GM06990 (cell line): ENCODE measurements around the gene TBX10.

Source experiments
- DNase-seq: peaks from one replicate; pipeline ENCODE4 v3.0.0-alpha.2; 2011; ENCODE audit not compliant: insufficient read length; ENCODE audit errors: extremely low read depth
- H3K27me3 ChIP-seq: replicated peaks from 2 replicates; pipeline ENCODE4 v1.6.0; 2011; ENCODE audit warnings: low read length; ENCODE audit not compliant: control insufficient read depth, insufficient read depth
- H3K36me3 ChIP-seq: 2 replicates; pipeline ENCODE4 v1.5.1; 2011; ENCODE audit warnings: low read length; ENCODE audit not compliant: control insufficient read depth, insufficient read depth
- H3K4me3 ChIP-seq: replicated peaks from 2 replicates; pipeline ENCODE4 v1.5.1; 2011; ENCODE audit warnings: low read depth, mild to moderate bottlenecking, control low read depth, low read length
- CTCF ChIP-seq: IDR thresholded peaks from 2 replicates; pipeline ENCODE4 v1.5.1; 2011; ENCODE audit warnings: low read length, control low read depth, mild to moderate bottlenecking, inconsistent platforms; ENCODE audit not compliant: insufficient read depth, poor library complexity, severe bottlenecking

Gene TBX10

GRCh38 chr11:67610302-67610868 is 29.2 kb downstream of the TBX10 start:
- no peak for DNase-seq
- no peak for TF ChIP-seq CTCF
- Histone ChIP-seq H3K36me3 (peaks cover 31% of the 10 kb centered on the region), H3K27me3 (no peaks in the 10 kb centered on the region), H3K4me3 (no peak overlapping the region)

GRCh38 chr11:67609316-67609715 is 30.2 kb downstream of the TBX10 start:
- Histone ChIP-seq H3K4me3 (no peak overlapping the region), H3K36me3 (peaks cover 31% of the 10 kb centered on the region), H3K27me3 (no peaks in the 10 kb centered on the region)
- DNase-seq = no peak
- TF ChIP-seq CTCF = no peak

GRCh38 chr11:67608486-67608885 is 31.1 kb downstream of the TBX10 start:
- peaks cover 31% of the 10 kb centered on the region for H3K36me3 ChIP-seq
- TF ChIP-seq CTCF = no peak
- H3K27me3 ChIP-seq = no peaks in the 10 kb centered on the region
- no peak overlapping the region for H3K4me3 ChIP-seq
- DNase-seq = no peak

- DNase-seq = no peak
- H3K36me3 ChIP-seq = peaks cover 29% of the 10 kb centered on the region
- peak overlapping the region; percentile 93 for H3K4me3 ChIP-seq
- H3K27me3 ChIP-seq = no peaks in the 10 kb centered on the region
- no peak for TF ChIP-seq CTCF
These were observed 32.1 kb downstream of the TBX10 start for GRCh38 chr11:67607507-67607906.

GRCh38 chr11:67606492-67607295 is 32.9 kb downstream of the TBX10 start, which contains the start of gene NDUFV1:
TSS of gene NDUFV1 (plus strand) at chr11:67606936. CDS start at chr11:67607005, 69 bp downstream.
- Histone ChIP-seq H3K36me3 (peaks cover 22% of the 10 kb centered on the region), H3K27me3 (no peaks in the 10 kb centered on the region), H3K4me3 (peak within 1 kb of the TSS; percentile 93)
- peak; percentile 66 for TF ChIP-seq CTCF
- peak; percentile 95 for DNase-seq

- Histone ChIP-seq H3K4me3 (peak overlapping the region; percentile 93), H3K27me3 (no peaks in the 10 kb centered on the region)
- DNase-seq = no peak
These were observed 33.5 kb downstream of the TBX10 start for GRCh38 chr11:67606093-67606491.

More at GRCh38 chr11:67606093-67606491, 33.5 kb downstream of the TBX10 start:
- no peak for TF ChIP-seq CTCF
- H3K36me3 ChIP-seq = peaks cover 16% of the 10 kb centered on the region
